ENCODE results near the gene SEZ6L2.

The SEZ6L2 gene

DNA sequence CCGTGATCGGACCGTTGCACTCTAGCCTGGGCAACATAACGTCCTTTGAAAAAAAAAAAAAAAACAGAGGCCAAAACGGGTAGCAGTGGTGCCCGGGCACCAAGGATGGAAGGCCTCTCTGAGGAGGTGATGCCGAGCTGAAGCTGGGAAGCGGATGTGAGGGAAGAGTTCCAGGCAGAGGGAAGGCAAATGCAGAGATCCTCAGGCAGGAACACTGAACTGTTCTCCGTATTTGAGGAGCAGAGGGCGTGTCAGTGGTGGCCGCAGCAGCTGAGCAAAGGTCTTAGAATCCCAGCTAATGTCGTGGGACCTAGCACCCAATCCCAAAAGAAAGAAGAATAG lies 27.3 kb upstream of the SEZ6L2 start:
- ChIA-PET POLR2A (interaction anchor here (0.6 to 2.4 kb wide), 7 partner anchors 15 to 732 kb away, joined by 3 to 15 read pairs (median 9); partner anchors contain the start of genes ASPHD1, SEZ6L2, TAOK2 and TMEM219), CTCF (interaction anchor here (1.1 to 2.2 kb wide), 9 partner anchors 8 to 95 kb away, joined by 3 to 10 read pairs (median 4); partner anchors contain the start of gene TAOK2)
- H3K4me3 ChIP-seq (ENCODE audit: low read depth, low read length) = peak overlapping the region; percentile 95
- DNase-seq (ENCODE audit: low read depth, low spot score) = no peak
- TF ChIP-seq, protein P1, sequence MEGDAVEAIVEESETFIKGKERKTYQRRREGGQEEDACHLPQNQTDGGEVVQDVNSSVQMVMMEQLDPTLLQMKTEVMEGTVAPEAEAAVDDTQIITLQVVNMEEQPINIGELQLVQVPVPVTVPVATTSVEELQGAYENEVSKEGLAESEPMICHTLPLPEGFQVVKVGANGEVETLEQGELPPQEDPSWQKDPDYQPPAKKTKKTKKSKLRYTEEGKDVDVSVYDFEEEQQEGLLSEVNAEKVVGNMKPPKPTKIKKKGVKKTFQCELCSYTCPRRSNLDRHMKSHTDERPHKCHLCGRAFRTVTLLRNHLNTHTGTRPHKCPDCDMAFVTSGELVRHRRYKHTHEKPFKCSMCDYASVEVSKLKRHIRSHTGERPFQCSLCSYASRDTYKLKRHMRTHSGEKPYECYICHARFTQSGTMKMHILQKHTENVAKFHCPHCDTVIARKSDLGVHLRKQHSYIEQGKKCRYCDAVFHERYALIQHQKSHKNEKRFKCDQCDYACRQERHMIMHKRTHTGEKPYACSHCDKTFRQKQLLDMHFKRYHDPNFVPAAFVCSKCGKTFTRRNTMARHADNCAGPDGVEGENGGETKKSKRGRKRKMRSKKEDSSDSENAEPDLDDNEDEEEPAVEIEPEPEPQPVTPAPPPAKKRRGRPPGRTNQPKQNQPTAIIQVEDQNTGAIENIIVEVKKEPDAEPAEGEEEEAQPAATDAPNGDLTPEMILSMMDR (IDR thresholded peaks at IDR 0.05; ENCODE audit: insufficient read depth, low read length, missing control alignments) = no peak

DNA sequence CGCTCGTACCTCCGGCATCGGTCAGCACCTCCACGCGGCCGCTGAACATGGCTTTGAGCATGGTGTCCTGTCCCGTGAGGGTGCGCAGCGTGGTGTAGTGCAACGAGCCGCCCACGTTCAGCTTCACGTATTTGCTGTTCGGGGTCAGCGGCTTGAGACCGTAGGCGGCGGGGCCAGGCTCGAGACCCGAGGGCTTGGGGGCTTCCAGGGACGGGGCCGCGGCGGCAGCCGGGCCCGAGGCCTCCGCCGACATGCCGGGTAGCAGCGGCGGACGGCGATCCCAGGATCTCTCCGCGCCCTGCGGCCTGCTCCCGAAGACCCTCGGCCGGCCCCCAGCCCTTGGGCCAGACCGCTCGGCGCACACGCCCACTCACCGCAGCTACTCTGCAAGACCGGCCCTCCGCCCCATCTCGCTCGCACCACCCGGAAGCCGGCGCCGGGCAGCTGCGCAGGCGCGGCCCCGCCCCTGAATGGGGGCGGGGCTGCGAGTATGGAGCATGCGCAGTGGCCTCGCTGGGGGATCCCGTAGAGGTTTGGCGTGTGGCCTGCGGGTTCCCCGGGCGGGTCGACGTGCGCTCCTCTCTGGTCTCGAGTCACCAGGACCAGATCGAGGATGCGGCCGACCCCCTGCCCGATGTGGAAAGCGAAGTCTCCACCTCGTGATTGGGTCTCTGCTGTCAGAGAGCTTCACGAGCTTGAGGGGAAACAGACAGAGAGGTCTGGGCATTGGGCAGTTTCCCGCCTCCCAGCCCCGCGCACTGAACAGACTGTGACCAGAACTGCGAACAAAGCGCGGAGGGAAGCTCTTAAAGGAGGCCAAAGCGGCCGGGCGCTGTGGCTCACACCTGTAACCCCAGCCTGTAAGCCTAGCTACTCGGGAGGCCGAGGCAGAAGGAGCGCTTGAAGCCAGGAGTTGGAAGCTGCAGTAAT lies 26.7 kb upstream of the SEZ6L2 start, which contains the start of gene KCTD13:
KCTD13 (minus strand) TSS at position 446 of the 930 bp plus-strand sequence; CDS start at position 253, 193 bp downstream.
- POLR2A ChIA-PET = interaction anchor here (0.6 to 2.4 kb wide), 7 partner anchors 15 to 733 kb away, joined by 3 to 15 read pairs (median 9); partner anchors contain the start of genes ASPHD1, SEZ6L2, TAOK2 and TMEM219
- TF ChIP-seq, protein P1 (IDR thresholded peaks at IDR 0.05; ENCODE audit: insufficient read depth, low read length, missing control alignments) = no peak
- H3K4me3 ChIP-seq (ENCODE audit: low read depth, low read length) = peak within 1 kb of the TSS; percentile 95
- CTCF ChIA-PET = interaction anchor here (1.1 to 2.2 kb wide), 11 partner anchors 8 to 226 kb away, joined by 3 to 10 read pairs (median 4); partner anchors contain the start of genes TAOK2 and TMEM219
- no peak for DNase-seq (ENCODE audit: low read depth, low spot score)

DNA sequence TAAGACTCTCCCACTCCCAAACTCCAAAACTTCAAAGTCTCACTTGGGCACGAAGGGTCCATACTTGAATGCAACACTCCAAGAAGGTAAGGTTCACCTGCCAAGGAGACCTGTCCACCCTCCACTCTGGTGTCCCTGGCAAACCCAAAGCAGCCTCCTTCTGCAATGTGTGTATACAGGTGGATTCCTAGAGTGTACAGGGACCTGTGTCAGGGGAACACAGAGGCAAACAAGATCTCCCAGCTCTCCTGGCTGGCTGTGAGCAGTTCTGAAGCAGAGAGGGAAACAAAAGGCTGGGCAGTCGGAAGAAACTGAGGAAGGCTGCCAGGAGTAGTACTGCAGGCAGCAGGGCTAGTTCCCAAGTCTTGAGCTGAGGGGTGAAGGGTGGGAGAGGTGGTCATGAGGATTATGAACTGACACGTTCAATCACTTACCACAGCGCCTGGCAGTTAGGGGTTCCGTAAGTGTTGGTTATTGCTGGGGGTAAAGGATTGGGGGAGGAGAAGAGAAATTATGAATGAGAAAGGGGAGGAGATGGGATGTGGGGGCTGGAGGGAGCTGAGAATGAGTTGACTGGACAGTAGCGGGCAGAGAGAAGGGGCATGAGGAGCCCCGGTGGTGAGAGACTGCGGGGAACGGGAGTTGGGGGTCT lies 25.9 kb upstream of the SEZ6L2 start:
- H3K4me3 ChIP-seq (ENCODE audit: low read depth, low read length) = peak overlapping the region; percentile 95
- CTCF ChIA-PET = interaction anchor here (1.3 to 2.2 kb wide), 4 partner anchors 18 to 225 kb away, joined by 4 to 10 read pairs (median 6); partner anchors contain the start of gene TMEM219
- TF ChIP-seq, protein P1 (IDR thresholded peaks at IDR 0.05; ENCODE audit: insufficient read depth, low read length, missing control alignments) = no peak
- no peak for DNase-seq (ENCODE audit: low read depth, low spot score)
- POLR2A ChIA-PET = interaction anchor here (1.8 to 2.4 kb wide), 5 partner anchors 14 to 49 kb away, joined by 8 to 15 read pairs (median 10); partner anchors contain the start of genes ASPHD1, SEZ6L2, TAOK2 and TMEM219

DNA sequence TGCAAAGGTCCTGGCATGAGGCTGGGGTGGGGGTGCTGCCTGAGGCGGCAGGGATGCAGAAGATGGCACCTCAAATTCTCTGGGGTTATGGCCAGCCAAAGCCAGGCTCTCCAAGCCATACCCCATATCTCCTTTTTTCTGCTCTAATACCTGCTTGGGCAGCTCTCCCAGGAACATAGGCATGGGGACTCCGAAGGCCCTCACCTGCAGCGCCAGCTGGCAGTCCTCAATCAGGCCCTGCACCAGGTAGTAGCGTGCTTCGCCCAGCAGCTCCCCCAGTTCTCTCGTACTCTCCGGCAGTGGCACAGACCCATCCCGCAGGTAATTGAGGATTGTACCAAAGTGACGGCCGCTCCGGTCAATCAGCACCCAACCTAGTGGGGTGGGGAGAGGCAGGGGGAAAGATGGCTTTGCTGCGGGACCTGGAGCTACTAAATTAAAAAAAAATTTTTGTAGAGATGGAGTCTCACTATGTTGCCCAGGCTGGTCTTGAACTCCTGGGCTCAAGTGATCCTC lies 23.7 kb upstream of the SEZ6L2 start:
- no peak overlapping the region for H3K4me3 ChIP-seq (ENCODE audit: low read depth, low read length)
- ChIA-PET CTCF (interaction anchor here (0.9 to 1.9 kb wide), 4 partner anchors 9 to 75 kb away, joined by 3 to 5 read pairs (median 4); no protein-coding TSS in a partner anchor), POLR2A (no interaction called here)
- TF ChIP-seq, protein P1 (IDR thresholded peaks at IDR 0.05; ENCODE audit: insufficient read depth, low read length, missing control alignments) = no peak
- no peak for DNase-seq (ENCODE audit: low read depth, low spot score)

DNA sequence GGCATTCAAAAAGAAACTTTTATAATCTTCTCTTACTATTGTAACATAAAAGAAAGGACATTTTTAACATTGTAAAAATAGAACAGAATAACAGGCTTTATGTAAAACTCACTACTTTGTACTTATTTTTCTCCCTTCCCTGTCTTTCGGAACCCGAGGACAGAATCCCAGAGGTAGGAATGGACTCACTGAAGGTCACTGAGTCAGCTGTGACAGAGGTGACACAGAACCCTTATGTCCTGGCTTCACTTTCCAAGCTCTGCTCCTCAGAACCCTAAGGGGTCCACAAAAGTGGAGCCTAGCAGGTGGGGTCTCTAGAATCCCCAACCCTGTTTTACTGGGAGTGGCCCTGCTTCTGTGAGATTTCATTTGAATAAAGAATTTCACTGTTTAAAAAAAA lies 23.0 kb upstream of the SEZ6L2 start:
- TF ChIP-seq, protein P1 (IDR thresholded peaks at IDR 0.05; ENCODE audit: insufficient read depth, low read length, missing control alignments) = no peak
- CTCF ChIA-PET = interaction anchor here (1.6 to 1.9 kb wide), 2 partner anchors 14 to 20 kb away, joined by 3 to 5 read pairs; no protein-coding TSS in a partner anchor
- no peak for DNase-seq (ENCODE audit: low read depth, low spot score)
- POLR2A ChIA-PET = no interaction called here
- H3K4me3 ChIP-seq (ENCODE audit: low read depth, low read length) = no peak overlapping the region
